Measurements from ENCODE around the gene ARFGEF2.
"Not testable (repeated sequence)": the region's sequence is repeated elsewhere in the genome, so short reads cannot be mapped to it uniquely, and the experiment has no call there.

ARFGEF2 gene

DNA sequence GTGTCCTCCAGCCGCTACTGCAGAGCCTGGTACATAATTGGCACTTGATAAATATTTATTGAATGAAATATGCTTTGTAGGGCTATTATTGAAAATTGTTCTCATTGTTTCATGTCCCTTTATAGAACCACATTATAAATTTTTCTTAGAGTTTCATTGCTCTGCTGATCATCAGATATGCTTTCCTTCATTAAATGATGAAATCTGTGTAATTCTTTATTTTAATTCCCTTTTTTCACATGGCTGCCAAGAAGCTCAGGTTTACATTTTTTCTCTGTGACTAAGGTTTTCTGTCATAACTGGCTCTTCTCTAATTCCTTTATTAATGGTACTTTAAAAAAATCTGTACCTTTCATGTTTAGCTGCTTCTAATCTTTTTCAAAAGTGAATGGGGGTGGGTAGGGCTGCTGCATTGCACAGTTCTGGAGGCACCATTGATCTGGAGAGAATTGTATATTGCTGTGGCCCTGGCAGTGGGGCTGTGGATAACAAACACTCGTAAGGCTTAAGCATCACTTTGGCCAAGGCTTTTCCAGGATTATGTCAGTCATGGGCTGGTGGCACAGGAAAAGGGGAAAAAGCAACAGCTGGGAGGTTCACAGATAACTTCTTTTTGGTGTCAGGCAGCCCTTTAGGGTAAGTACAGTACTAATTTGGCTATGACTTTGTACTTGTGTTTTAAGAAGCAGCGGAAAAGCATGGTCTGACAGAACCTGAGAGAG is 43.8 kb downstream of the ARFGEF2 start:
- TF ChIP-seq, protein P1, sequence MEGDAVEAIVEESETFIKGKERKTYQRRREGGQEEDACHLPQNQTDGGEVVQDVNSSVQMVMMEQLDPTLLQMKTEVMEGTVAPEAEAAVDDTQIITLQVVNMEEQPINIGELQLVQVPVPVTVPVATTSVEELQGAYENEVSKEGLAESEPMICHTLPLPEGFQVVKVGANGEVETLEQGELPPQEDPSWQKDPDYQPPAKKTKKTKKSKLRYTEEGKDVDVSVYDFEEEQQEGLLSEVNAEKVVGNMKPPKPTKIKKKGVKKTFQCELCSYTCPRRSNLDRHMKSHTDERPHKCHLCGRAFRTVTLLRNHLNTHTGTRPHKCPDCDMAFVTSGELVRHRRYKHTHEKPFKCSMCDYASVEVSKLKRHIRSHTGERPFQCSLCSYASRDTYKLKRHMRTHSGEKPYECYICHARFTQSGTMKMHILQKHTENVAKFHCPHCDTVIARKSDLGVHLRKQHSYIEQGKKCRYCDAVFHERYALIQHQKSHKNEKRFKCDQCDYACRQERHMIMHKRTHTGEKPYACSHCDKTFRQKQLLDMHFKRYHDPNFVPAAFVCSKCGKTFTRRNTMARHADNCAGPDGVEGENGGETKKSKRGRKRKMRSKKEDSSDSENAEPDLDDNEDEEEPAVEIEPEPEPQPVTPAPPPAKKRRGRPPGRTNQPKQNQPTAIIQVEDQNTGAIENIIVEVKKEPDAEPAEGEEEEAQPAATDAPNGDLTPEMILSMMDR (IDR thresholded peaks at IDR 0.05; ENCODE audit: low read depth, low read length): no peak
- DNase-seq (ENCODE audit: low read depth, low spot score): peak; percentile 9
- in situ Hi-C loops (cut with HindIII; ENCODE audit: low sequenced_read_pairs): no loop called here
- no peak overlapping the region for H3K4me3 ChIP-seq (ENCODE audit: low read depth, low read length)

- no peak for DNase-seq (ENCODE audit: low read depth, low spot score)
- TF ChIP-seq, protein P1 (IDR thresholded peaks at IDR 0.05; ENCODE audit: low read depth, low read length): no peak
- no peak overlapping the region for H3K4me3 ChIP-seq (ENCODE audit: low read depth, low read length)
- in situ Hi-C loops (cut with HindIII; ENCODE audit: low sequenced_read_pairs): no loop called here
Measured at GRCh38 chr20:48970681-48971365, 49.3 kb downstream of the ARFGEF2 start.

DNA sequence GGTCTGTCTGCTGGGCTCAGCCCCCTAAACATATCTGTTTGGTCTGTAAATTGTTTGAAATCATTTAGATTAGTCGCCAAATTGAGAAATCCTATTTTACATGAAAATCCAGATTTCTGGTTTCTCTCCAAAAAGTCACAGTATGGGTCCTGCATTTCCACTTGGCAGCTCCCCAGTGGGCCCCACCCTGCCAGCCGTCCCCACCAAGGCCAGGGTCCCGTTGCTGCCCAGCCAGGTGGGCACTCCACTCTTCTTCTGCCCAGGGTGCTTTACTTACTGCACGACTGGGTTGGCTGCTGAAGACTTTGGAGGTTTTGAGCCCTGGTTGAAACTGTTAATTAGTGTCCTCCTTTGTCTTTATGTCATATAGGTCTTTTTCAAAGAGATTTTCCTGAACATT is 50.4 kb downstream of the ARFGEF2 start:
- no peak for DNase-seq (ENCODE audit: low read depth, low spot score)
- TF ChIP-seq, protein P1 (IDR thresholded peaks at IDR 0.05; ENCODE audit: low read depth, low read length): no peak
- no peak overlapping the region for H3K4me3 ChIP-seq (ENCODE audit: low read depth, low read length)
- in situ Hi-C loops (cut with HindIII; ENCODE audit: low sequenced_read_pairs): no loop called here

DNA sequence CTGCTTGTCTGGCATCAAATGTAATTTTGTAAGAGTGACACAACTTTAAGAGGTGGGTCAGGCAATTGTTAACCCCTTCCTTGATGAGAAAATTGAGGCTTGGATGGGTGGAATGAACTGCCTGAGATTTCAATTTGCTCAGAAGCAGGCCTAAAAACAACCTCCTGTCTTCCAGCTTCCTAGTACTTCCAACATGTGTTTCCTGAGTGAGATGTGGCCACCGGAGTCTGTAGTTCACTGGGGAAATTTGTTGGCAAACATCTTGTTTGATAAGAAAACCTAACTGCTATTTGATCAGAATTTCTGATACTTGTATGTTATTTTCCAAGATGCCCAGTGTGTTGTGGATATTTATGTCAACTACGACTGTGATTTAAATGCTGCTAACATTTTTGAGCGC is 51.3 kb downstream of the ARFGEF2 start:
- no peak overlapping the region for H3K4me3 ChIP-seq (ENCODE audit: low read depth, low read length)
- DNase-seq (ENCODE audit: low read depth, low spot score): no peak
- TF ChIP-seq, protein P1 (IDR thresholded peaks at IDR 0.05; ENCODE audit: low read depth, low read length): no peak
- in situ Hi-C loops (cut with HindIII; ENCODE audit: low sequenced_read_pairs): no loop called here

DNA sequence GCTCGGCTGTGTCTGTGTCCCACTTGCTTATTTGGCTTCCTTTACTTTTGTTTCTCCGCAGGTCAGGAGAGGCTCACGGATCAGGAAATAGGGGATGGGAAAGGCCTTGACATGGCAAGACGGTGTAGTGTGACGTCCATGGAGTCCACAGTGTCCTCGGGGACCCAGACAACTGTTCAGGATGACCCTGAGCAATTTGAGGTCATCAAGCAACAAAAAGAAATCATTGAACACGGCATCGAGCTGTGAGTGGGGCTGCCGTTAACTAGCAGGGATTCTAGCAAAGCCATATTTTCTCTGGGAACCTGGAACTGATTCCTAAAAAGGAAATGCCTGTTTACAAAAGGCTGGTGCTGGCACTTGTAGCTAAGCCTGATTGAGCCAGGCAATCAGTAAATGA is 54.4 kb downstream of the ARFGEF2 start:
- in situ Hi-C loops (cut with HindIII; ENCODE audit: low sequenced_read_pairs): no loop called here
- TF ChIP-seq, protein P1 (IDR thresholded peaks at IDR 0.05; ENCODE audit: low read depth, low read length): no peak
- no peak for DNase-seq (ENCODE audit: low read depth, low spot score)
- H3K4me3 ChIP-seq (ENCODE audit: low read depth, low read length): no peak overlapping the region

DNA sequence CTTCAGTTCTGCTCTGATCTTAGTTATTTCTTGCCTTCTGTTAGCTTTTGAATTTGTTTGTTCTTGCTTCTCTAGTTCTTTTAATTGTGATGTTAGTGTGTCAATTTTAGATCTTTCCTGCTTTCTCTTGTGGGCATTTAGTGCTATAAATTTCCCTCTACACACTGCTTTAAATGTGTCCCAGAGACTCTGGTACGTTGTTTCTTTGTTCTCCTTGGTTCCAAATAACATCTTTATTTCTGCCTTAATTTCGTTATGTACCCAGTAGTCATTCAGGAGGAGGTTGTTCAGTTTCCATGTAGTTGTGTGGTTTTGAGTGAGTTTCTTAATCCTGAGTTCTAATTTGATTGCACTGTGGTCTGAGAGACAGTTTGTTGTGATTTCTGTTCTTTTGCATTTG is 58.5 kb downstream of the ARFGEF2 start:
- H3K4me3 ChIP-seq (ENCODE audit: low read depth, low read length); DNase-seq (ENCODE audit: low read depth, low spot score); in situ Hi-C loops (cut with HindIII; ENCODE audit: low sequenced_read_pairs): not testable (repeated sequence)
